Transverse colon (tissue), 4 donors: ENCODE data around the gene B4GALT4.

ENCODE experiments used
- EP300 ChIP-seq: sonication (generic); formaldehyde crosslinking; IDR thresholded peaks from one replicate; pipeline ENCODE4 v1.6.1; 2017; ENCODE audit warnings: antibody characterized with exemption, low read depth
- POLR2A ChIP-seq: fragments of 450-650 bp; IDR thresholded peaks from one replicate; pipeline ENCODE4 v1.6.1; 2016; ENCODE audit warnings: antibody characterized with exemption, mild to moderate bottlenecking, moderate library complexity
- POLR2AphosphoS5 ChIP-seq, 3 donors: sonication (generic); formaldehyde crosslinking; IDR thresholded peaks; one replicate each; pipeline ENCODE4 v1.6.1; 2016; ENCODE audit warnings: antibody characterized with exemption in 3 of 3
- TF ChIP-seq, protein P1 (sequence below), 5 experiments: fragments of 200-600 bp in 3 of 5; fragments of 450-650 bp in 2 of 5; sonication (generic) in 3 of 5; IDR thresholded peaks; 1 replicate in 2 of 5; 2 replicates in 3 of 5; pipeline ENCODE4 v1.5.1; 2016 to 2017; ENCODE audit warnings: antibody characterized with exemption in 5 of 5, inconsistent platforms in 3 of 5, mild to moderate bottlenecking in 2 of 5, moderate library complexity in 1 of 5

DNA sequence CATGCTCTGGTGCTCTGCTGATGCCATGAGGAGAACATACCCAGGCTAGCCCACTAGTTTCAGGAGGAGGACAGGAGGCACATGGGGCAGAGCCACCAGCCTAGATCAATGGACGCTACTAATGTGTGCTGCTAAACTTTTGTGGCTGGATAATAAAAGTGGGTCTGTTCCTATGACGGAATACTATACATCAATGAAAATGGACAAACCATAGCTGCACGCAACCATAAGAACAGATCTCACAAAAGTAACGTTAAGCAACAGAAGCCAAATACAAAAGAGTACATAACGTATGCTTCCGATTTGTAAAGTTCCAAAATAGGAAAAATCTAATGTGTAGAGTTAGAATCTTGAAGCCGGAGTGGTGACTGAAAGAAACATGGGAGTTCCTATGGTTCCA is 11.5 kb downstream of the B4GALT4 start:
- TF ChIP-seq, protein P1, sequence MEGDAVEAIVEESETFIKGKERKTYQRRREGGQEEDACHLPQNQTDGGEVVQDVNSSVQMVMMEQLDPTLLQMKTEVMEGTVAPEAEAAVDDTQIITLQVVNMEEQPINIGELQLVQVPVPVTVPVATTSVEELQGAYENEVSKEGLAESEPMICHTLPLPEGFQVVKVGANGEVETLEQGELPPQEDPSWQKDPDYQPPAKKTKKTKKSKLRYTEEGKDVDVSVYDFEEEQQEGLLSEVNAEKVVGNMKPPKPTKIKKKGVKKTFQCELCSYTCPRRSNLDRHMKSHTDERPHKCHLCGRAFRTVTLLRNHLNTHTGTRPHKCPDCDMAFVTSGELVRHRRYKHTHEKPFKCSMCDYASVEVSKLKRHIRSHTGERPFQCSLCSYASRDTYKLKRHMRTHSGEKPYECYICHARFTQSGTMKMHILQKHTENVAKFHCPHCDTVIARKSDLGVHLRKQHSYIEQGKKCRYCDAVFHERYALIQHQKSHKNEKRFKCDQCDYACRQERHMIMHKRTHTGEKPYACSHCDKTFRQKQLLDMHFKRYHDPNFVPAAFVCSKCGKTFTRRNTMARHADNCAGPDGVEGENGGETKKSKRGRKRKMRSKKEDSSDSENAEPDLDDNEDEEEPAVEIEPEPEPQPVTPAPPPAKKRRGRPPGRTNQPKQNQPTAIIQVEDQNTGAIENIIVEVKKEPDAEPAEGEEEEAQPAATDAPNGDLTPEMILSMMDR (IDR thresholded peaks at IDR 0.05): no peak
- TF ChIP-seq POLR2AphosphoS5 (IDR thresholded peaks at IDR 0.05) (no peak), POLR2A (no peak), EP300 (no peak)
